Measurements from ENCODE around the gene SLC18A3. TPM values are rescaled to one million over a fixed set of nuclear protein-coding genes. Genes with fewer than 3 reads are reported as not detected.
A peak's percentile ranks its signal among the peaks of the same experiment; 100 is the strongest.

SLC18A3 gene
- total RNA-seq, 1 experiment from 2014 or later, result 0.13 TPM

DNA sequence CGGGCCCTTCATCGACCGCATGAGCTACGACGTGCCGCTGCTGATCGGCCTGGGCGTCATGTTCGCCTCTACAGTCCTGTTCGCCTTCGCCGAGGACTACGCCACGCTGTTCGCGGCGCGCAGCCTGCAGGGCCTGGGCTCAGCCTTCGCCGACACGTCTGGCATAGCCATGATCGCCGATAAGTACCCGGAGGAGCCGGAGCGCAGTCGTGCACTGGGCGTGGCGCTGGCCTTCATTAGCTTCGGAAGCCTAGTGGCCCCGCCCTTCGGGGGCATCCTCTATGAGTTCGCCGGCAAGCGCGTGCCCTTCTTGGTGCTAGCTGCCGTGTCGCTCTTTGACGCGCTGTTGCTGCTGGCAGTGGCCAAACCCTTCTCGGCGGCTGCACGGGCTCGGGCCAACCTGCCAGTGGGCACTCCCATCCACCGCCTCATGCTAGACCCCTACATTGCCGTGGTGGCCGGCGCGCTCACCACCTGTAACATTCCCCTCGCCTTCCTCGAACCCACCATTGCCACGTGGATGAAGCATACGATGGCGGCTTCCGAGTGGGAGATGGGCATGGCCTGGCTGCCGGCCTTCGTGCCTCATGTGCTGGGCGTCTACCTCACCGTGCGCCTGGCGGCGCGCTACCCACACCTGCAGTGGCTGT is 1.2 kb downstream of the SLC18A3 start (continued):
- TF ChIP-seq, protein P1, sequence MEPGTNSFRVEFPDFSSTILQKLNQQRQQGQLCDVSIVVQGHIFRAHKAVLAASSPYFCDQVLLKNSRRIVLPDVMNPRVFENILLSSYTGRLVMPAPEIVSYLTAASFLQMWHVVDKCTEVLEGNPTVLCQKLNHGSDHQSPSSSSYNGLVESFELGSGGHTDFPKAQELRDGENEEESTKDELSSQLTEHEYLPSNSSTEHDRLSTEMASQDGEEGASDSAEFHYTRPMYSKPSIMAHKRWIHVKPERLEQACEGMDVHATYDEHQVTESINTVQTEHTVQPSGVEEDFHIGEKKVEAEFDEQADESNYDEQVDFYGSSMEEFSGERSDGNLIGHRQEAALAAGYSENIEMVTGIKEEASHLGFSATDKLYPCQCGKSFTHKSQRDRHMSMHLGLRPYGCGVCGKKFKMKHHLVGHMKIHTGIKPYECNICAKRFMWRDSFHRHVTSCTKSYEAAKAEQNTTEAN (CRISPR knock-in tag; IDR thresholded peaks at IDR 0.05), result no peak
- TF ChIP-seq KAT7 (CRISPR knock-in tag; IDR thresholded peaks at IDR 0.05; ENCODE audit: borderline replicate concordance), result no peak
- TF ChIP-seq SMAD4 (CRISPR knock-in tag; IDR thresholded peaks at IDR 0.05), result no peak; the same call in 1 of the 2 replicates
- TF ChIP-seq, protein P2, sequence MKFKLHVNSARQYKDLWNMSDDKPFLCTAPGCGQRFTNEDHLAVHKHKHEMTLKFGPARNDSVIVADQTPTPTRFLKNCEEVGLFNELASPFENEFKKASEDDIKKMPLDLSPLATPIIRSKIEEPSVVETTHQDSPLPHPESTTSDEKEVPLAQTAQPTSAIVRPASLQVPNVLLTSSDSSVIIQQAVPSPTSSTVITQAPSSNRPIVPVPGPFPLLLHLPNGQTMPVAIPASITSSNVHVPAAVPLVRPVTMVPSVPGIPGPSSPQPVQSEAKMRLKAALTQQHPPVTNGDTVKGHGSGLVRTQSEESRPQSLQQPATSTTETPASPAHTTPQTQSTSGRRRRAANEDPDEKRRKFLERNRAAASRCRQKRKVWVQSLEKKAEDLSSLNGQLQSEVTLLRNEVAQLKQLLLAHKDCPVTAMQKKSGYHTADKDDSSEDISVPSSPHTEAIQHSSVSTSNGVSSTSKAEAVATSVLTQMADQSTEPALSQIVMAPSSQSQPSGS (CRISPR knock-in tag; IDR thresholded peaks at IDR 0.05; ENCODE audit: borderline replicate concordance, low read depth), result no peak
- 0 out of 2 replicates have a peak, but pooled peaks have one; percentile 34 for TF ChIP-seq SP1 (CRISPR knock-in tag; conservative IDR thresholded peaks at IDR 0.05)
- TF ChIP-seq RELA (CRISPR knock-in tag; IDR thresholded peaks at IDR 0.05; ENCODE audit: borderline replicate concordance), result peak; percentile 49; the same call in 1 of the 2 replicates
- TF ChIP-seq MYBL2 (CRISPR knock-in tag; IDR thresholded peaks at IDR 0.05), result 0 out of 2 replicates have a peak, but pooled peaks have one; percentile 43
- 0 out of 2 replicates have a peak, but pooled peaks have one; percentile 58 for TF ChIP-seq CREB1 (CRISPR knock-in tag; IDR thresholded peaks at IDR 0.05)
- no peak for TF ChIP-seq ZNF423 (CRISPR knock-in tag; IDR thresholded peaks at IDR 0.05)
- 0 out of 2 replicates have a peak, but pooled peaks have one; percentile 38 for TF ChIP-seq USF1 (CRISPR knock-in tag; IDR thresholded peaks at IDR 0.05)
- no peak for TF ChIP-seq MXD4 (CRISPR knock-in tag; IDR thresholded peaks at IDR 0.05; ENCODE audit: borderline replicate concordance)
- peak; percentile 22; the same call in 1 of the 2 replicates for TF ChIP-seq TEAD1 (CRISPR knock-in tag; IDR thresholded peaks at IDR 0.05)
- peak; percentile 68 for TF ChIP-seq FOXP1 (CRISPR knock-in tag; IDR thresholded peaks at IDR 0.05; ENCODE audit: borderline replicate concordance)
- TF ChIP-seq, protein P3, sequence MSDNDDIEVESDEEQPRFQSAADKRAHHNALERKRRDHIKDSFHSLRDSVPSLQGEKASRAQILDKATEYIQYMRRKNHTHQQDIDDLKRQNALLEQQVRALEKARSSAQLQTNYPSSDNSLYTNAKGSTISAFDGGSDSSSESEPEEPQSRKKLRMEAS (CRISPR knock-in tag; IDR thresholded peaks at IDR 0.05), result peak; percentile 92
- TF ChIP-seq ZBTB21 (CRISPR knock-in tag; IDR thresholded peaks at IDR 0.05; ENCODE audit: borderline replicate concordance), result no peak
- TF ChIP-seq E2F4 (CRISPR knock-in tag; IDR thresholded peaks at IDR 0.05; ENCODE audit: borderline replicate concordance, low read depth), result no peak
- no peak for TF ChIP-seq ATF3 (CRISPR knock-in tag; conservative IDR thresholded peaks at IDR 0.05)
- TF ChIP-seq FOXK1 (CRISPR knock-in tag; IDR thresholded peaks at IDR 0.05), result 0 out of 2 replicates have a peak, but pooled peaks have one; percentile 5
- no peak for TF ChIP-seq CREM (CRISPR knock-in tag; IDR thresholded peaks at IDR 0.05)
- TF ChIP-seq TCF7 (CRISPR knock-in tag; IDR thresholded peaks at IDR 0.05; ENCODE audit: low read depth), result no peak
- peak; percentile 46; the same call in 1 of the 2 replicates for TF ChIP-seq TP53 (CRISPR knock-in tag; IDR thresholded peaks at IDR 0.05)
- TF ChIP-seq STAT6 (CRISPR knock-in tag; conservative IDR thresholded peaks at IDR 0.05; ENCODE audit: low read depth), result no peak
- TF ChIP-seq ETV6 (CRISPR knock-in tag; IDR thresholded peaks at IDR 0.05), result no peak

Measured in WTC11 (cell line).